Neural cell (in vitro differentiated cells): Measurements from ENCODE around the gene JPH2. TPM values are rescaled to one million over a fixed set of nuclear protein-coding genes. Genes with fewer than 3 reads are reported as not detected.

Experiments
- H2AFZ ChIP-seq: fragments of 200-600, 300-800 bp; sonication (generic), shearing (Covaris generic); 2 replicates; pipeline ENCODE4 v1.6.0; 2014; ENCODE audit warnings: low read depth, mild to moderate bottlenecking, antibody characterized with exemption, low read length, moderate library complexity
- H3F3A ChIP-seq: fragments of 200-600 bp; shearing (Covaris generic); 2 replicates; pipeline ENCODE4 v1.6.1; 2016; ENCODE audit warnings: mild to moderate bottlenecking, moderate library complexity, mixed read lengths, antibody characterized with exemption, low read length; ENCODE audit not compliant: insufficient read depth, poor library complexity, severe bottlenecking
- H3K27ac ChIP-seq: fragments of 200-600, 300-800 bp; sonication (generic), shearing (Covaris generic); 2 replicates; pipeline ENCODE4 v1.5.1; 2014; ENCODE audit warnings: mild to moderate bottlenecking, low read length, moderate library complexity
- H3K27me3 ChIP-seq: fragments of 300-800, 200-600 bp; sonication (generic), shearing (Covaris generic); 2 replicates; pipeline ENCODE4 v1.6.0; 2014; ENCODE audit warnings: mild to moderate bottlenecking, low read depth, low read length, moderate library complexity; ENCODE audit not compliant: insufficient read depth
- H3K36me3 ChIP-seq: fragments of 300-800, 200-600 bp; sonication (generic), shearing (Covaris generic); 2 replicates; pipeline ENCODE4 v1.5.1; 2014; ENCODE audit warnings: mild to moderate bottlenecking, antibody characterized with exemption, low read length, moderate library complexity; ENCODE audit not compliant: insufficient read depth
- H3K4me2 ChIP-seq: fragments of 300-800, 200-600 bp; sonication (generic), shearing (Covaris generic); 2 replicates; pipeline ENCODE4 v1.6.0; 2014; ENCODE audit warnings: mild to moderate bottlenecking, low read length
- H3K4me3 ChIP-seq: fragments of 300-800, 200-600 bp; sonication (generic), shearing (Covaris generic); 2 replicates; pipeline ENCODE4 v1.5.1; 2014; ENCODE audit warnings: mild to moderate bottlenecking, low read length, moderate library complexity
- H3K79me2 ChIP-seq: fragments of 200-600 bp; shearing (Covaris generic); replicated peaks from 2 replicates; pipeline ENCODE4 v1.6.0; 2014; ENCODE audit warnings: mild to moderate bottlenecking, low read length, moderate library complexity; ENCODE audit not compliant: insufficient read depth
- H3K9ac ChIP-seq: fragments of 300-800, 200-600 bp; sonication (generic), shearing (Covaris generic); 2 replicates; pipeline ENCODE4 v1.6.1; 2016; ENCODE audit warnings: mild to moderate bottlenecking, low read length, mixed read lengths
- H3K9me2 ChIP-seq: fragments of 200-600 bp; shearing (Covaris generic); 2 replicates; pipeline ENCODE4 v1.6.1; 2016; ENCODE audit warnings: mild to moderate bottlenecking, low read length, mixed read lengths; ENCODE audit not compliant: insufficient read depth
- H3K9me3 ChIP-seq: fragments of 200-600, 300-800 bp; sonication (generic), shearing (Covaris generic); 2 replicates; pipeline ENCODE4 v1.6.1; 2016; ENCODE audit warnings: mild to moderate bottlenecking, mixed run types, low read length, moderate library complexity, mixed read lengths
- H4K20me1 ChIP-seq: fragments of 200-600 bp; shearing (Covaris generic); 2 replicates; pipeline ENCODE4 v1.6.1; 2016; ENCODE audit warnings: mild to moderate bottlenecking, mixed run types; ENCODE audit not compliant: insufficient read depth
- CTCF ChIP-seq: fragments of 450-650 bp; IDR thresholded peaks from 2 replicates; pipeline ENCODE4 v1.5.1; 2014; ENCODE audit warnings: antibody characterized with exemption, mild to moderate bottlenecking, moderate library complexity; ENCODE audit not compliant: poor library complexity, severe bottlenecking
- EP300 ChIP-seq: fragments of 450-650 bp; conservative IDR thresholded peaks from 2 replicates; pipeline ENCODE4 v1.6.1; 2014; ENCODE audit warnings: antibody characterized with exemption, mild to moderate bottlenecking, moderate library complexity; ENCODE audit not compliant: poor library complexity, severe bottlenecking
- EZH2 ChIP-seq: fragments of 200-600, 300-800 bp; shearing (Covaris generic), sonication (generic); IDR thresholded peaks from 2 replicates; pipeline ENCODE4 v1.6.1; 2014; ENCODE audit warnings: antibody characterized with exemption, low read length, borderline replicate concordance, mild to moderate bottlenecking; ENCODE audit not compliant: insufficient read depth, poor library complexity, severe bottlenecking
- MXI1 ChIP-seq: fragments of 450-650 bp; conservative IDR thresholded peaks from 2 replicates; pipeline ENCODE4 v1.6.1; 2014; ENCODE audit warnings: antibody characterized with exemption, mild to moderate bottlenecking; ENCODE audit not compliant: poor library complexity, severe bottlenecking
- POLR2AphosphoS5 ChIP-seq: IDR thresholded peaks from 2 replicates; pipeline ENCODE4 v1.6.1; 2012
- RAD21 ChIP-seq: fragments of 450-650 bp; conservative IDR thresholded peaks from 2 replicates; pipeline ENCODE4 v1.6.1; 2014; ENCODE audit warnings: antibody characterized with exemption, mild to moderate bottlenecking, moderate library complexity
- SMC3 ChIP-seq: fragments of 450-650 bp; conservative IDR thresholded peaks from 2 replicates; pipeline ENCODE4 v1.6.1; 2014; ENCODE audit warnings: antibody characterized with exemption, mild to moderate bottlenecking, moderate library complexity; ENCODE audit not compliant: poor library complexity
- TAF1 ChIP-seq: IDR thresholded peaks from 2 replicates; pipeline ENCODE4 v1.6.1; 2012; ENCODE audit warnings: low read depth
- polyA plus RNA-seq: library from polyadenylated mRNA; depleted of rRNA; stranded (reverse); fragments of >200 nt; gene quantifications from 2 replicates; pipeline ENCODE4 v1.2.3, GENCODE V29; 2014
- TF ChIP-seq, protein P1 (sequence below): IDR thresholded peaks from 2 replicates; pipeline ENCODE4 v1.6.1; 2012; ENCODE audit warnings: borderline replicate concordance

JPH2 gene
- polyA plus RNA-seq, 1 donor from 2014 or later = not detected

GRCh38 chr20:44159125-44159524 is 27.9 kb downstream of the JPH2 start:
- Histone ChIP-seq H3K4me2 (no peak overlapping the region), H3K36me3 (no peaks in the 10 kb centered on the region), H3K9me2 (no peaks in the 10 kb centered on the region), H3K9me3 (no peaks in the 10 kb centered on the region), H3F3A (no peaks in the 10 kb centered on the region), H3K4me3 (no peak overlapping the region), H3K27ac (no peak overlapping the region), H3K27me3 (no peaks in the 10 kb centered on the region), H4K20me1 (no peaks in the 10 kb centered on the region), H3K9ac (no peak overlapping the region), H3K79me2 (no peaks in the 10 kb centered on the region), H2AFZ (no peak overlapping the region)
- TF ChIP-seq POLR2AphosphoS5 (no peak), SMC3 (no peak), EP300 (no peak), EZH2 (no peak), CTCF (no peak), RAD21 (no peak), MXI1 (no peak), TAF1 (no peak)
- TF ChIP-seq, protein P1, sequence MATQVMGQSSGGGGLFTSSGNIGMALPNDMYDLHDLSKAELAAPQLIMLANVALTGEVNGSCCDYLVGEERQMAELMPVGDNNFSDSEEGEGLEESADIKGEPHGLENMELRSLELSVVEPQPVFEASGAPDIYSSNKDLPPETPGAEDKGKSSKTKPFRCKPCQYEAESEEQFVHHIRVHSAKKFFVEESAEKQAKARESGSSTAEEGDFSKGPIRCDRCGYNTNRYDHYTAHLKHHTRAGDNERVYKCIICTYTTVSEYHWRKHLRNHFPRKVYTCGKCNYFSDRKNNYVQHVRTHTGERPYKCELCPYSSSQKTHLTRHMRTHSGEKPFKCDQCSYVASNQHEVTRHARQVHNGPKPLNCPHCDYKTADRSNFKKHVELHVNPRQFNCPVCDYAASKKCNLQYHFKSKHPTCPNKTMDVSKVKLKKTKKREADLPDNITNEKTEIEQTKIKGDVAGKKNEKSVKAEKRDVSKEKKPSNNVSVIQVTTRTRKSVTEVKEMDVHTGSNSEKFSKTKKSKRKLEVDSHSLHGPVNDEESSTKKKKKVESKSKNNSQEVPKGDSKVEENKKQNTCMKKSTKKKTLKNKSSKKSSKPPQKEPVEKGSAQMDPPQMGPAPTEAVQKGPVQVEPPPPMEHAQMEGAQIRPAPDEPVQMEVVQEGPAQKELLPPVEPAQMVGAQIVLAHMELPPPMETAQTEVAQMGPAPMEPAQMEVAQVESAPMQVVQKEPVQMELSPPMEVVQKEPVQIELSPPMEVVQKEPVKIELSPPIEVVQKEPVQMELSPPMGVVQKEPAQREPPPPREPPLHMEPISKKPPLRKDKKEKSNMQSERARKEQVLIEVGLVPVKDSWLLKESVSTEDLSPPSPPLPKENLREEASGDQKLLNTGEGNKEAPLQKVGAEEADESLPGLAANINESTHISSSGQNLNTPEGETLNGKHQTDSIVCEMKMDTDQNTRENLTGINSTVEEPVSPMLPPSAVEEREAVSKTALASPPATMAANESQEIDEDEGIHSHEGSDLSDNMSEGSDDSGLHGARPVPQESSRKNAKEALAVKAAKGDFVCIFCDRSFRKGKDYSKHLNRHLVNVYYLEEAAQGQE = no peak

GRCh38 chr20:44157061-44157460 is 29.9 kb downstream of the JPH2 start:
- no peaks in the 10 kb centered on the region for H3K36me3 ChIP-seq
- no peak overlapping the region for H3K9ac ChIP-seq
- no peak overlapping the region for H3K27ac ChIP-seq
- no peaks in the 10 kb centered on the region for H3K9me3 ChIP-seq
- no peak overlapping the region for H3K4me3 ChIP-seq
- no peaks in the 10 kb centered on the region for H3F3A ChIP-seq
- no peaks in the 10 kb centered on the region for H3K9me2 ChIP-seq
- H3K27me3 ChIP-seq = no peaks in the 10 kb centered on the region
- no peak overlapping the region for H2AFZ ChIP-seq
- H4K20me1 ChIP-seq = no peaks in the 10 kb centered on the region
- TF ChIP-seq, protein P1 = no peak
- no peak for TF ChIP-seq RAD21
- no peak for TF ChIP-seq EP300
- TF ChIP-seq EZH2 = no peak
- no peak for TF ChIP-seq POLR2AphosphoS5
- TF ChIP-seq TAF1 = no peak
- TF ChIP-seq CTCF = no peak
- no peak for TF ChIP-seq SMC3
- no peak for TF ChIP-seq MXI1
- no peaks in the 10 kb centered on the region for H3K79me2 ChIP-seq
- H3K4me2 ChIP-seq = no peak overlapping the region
